GM19328 (cell line): ENCODE measurements around the gene NEK2.
A peak's percentile ranks its signal among the peaks of the same experiment; 100 is the strongest.
"Not testable (repeated sequence)": the region's sequence is repeated elsewhere in the genome, so short reads cannot be mapped to it uniquely, and the experiment has no call there.

Experiments used
- ATAC-seq: cut with Tn5 transposase; IDR thresholded peaks from one replicate; pipeline ENCODE4 v1.9.1; 2021; ENCODE audit warnings: mild to moderate bottlenecking, moderate library complexity; ENCODE audit not compliant: unreplicated experiment

The NEK2 gene

GRCh38 chr1:211652371-211652770 is 23.1 kb downstream of the NEK2 start:
- ATAC-seq = no peak

GRCh38 chr1:211650904-211651303 is 24.5 kb downstream of the NEK2 start:
- no peak for ATAC-seq

DNA sequence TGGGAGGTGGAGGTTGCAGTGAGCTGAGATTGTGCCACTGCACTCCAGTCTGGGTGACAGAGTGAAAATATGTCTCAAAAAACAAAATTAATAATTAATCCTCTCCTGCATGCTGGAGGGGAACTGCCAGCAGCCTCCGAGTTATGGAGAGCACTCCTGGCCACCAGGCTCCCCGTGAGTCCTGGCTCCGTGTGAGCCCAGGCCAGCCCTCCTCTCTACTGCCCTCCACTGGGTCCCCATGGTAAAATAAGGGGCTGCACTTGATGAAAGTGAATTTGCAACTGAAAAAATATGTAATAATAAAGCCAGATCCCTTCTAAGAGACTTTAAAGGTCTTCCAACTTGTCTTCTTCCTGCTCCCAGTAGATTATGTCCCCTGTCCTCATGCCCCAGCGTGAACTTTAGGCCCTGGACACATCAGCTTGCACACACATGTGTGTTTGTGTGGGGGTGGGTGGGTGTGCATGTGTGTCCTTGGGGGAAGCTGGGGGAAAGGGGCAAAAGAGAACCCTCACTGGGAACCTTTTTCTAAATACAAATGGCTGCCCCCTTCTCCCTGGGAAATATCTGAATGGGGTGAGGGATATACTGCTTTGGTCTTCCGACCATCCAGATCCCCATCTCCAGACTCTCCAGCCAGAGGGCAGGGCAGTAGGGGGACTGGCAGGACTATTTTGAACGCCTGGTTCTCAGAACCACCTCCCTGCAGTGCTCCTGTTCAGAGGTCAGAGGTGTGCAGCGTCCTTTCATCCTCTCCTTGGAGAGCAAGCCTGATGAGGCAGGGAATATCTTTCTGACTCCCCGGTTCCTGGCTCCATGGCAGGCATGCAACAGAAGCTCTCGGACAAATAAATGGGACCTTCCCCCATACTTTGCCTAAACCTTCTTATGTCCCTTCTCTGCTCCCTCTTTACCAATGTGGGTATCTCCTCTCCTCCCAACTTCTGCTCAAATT is 26.2 kb downstream of the NEK2 start:
- ATAC-seq = peak; percentile 83

- no peak for ATAC-seq
Measured at GRCh38 chr1:211648336-211648735, 27.1 kb downstream of the NEK2 start.

DNA sequence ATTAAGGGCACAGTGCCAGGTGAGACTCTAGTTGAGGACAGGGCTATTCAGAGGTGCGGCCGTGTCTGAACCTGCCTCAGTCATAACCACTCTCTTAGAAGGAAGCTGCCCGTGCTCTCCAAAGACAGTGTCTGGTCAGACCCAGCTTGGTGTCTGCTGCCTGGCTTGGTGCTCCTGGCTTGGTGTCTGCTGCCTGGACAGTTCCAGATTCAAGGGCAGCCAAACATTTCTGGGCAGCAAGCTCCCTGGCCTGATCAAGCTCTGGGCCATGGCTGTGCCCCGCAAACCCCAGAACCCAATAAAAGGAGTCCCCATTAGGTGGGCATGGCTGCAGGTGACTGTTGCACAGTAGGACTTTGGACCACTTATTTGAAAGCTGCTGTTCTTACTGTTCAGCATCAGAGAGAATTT is 27.7 kb downstream of the NEK2 start:
- no peak for ATAC-seq

- ATAC-seq = no peak
Measured at GRCh38 chr1:211646566-211646965, 28.9 kb downstream of the NEK2 start.

DNA sequence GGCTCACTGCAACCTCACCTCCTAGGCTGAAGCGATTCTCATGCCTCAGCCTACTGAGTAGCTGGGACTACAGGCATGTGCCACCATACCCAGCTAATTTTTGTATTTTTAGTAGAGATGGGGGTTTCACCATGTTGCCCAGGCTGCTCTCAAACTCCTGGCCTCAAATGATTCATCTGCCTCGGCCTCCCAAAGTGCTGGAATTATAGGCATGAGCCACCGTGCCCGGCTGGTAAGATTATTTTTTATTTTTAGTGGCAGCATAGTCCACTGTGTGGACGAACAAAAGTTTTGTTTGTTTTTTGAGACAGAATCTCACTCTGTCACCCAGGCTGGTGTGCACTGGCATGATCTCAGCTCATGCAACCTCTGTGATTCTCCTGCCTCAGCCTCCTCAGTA is 29.8 kb downstream of the NEK2 start:
- not testable (repeated sequence) for ATAC-seq

DNA sequence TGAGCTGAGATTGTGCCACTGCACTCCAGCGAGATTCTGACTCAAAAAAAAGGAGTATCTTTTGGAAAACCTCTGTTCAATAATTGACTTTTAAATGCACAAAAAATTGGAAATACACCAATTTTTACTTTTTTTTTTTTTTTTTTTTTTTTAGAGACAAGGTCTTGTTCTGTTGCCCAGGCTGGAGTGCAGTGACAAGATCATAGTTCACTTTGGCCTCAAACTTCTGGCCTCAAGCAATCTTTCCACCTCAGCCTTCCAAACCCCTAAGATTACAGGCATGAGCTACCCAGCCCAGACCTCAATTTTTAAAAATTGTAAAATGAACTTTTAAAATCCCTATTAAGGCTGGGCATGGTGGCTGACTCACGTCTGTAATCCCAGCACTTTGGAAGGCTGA is 30.8 kb downstream of the NEK2 start:
- ATAC-seq = no peak

GRCh38 chr1:211643324-211644212 is 31.9 kb downstream of the NEK2 start:
- ATAC-seq = no peak

DNA sequence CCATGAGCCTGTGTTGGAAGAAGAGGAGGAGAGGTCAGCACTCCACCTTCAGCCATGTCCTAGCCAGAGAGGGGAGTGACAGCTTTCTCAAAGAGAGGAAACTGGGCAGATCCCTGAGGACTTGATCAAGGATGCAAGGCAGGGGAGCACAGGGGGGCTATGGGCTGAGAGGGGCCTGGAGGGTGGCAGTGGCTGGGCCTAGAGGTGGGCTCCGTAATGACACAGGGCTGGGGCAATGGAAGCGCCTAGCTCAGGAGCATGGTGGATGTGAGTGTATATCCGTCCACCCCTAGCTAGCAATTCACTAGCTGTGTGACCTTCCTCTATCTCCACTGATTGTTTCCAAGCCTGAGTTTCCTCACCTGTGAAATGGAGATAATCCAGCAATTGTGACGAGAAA is 32.6 kb downstream of the NEK2 start:
- ATAC-seq = no peak

DNA sequence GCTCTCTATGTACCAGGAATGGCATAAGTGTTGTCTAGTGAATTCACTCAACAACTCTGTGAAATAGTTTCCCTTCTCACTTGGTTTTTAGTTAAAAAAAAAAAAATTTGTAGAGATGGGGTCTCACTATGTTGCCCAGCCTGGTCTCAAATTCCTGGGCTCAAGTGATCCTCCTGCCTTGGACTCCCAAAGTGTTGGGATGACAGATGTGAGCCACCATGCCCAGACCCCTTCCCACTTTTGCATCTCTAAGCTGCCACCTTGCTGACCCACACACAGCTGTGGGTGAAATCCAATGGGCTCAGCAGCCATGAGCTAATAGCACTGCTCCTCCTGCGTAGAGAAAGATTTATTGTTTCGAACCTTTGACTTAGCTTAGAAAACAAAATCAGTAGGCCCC is 33.5 kb downstream of the NEK2 start:
- no peak for ATAC-seq

- no peak for ATAC-seq
Measured at GRCh38 chr1:211641044-211641800, 34.2 kb downstream of the NEK2 start.

DNA sequence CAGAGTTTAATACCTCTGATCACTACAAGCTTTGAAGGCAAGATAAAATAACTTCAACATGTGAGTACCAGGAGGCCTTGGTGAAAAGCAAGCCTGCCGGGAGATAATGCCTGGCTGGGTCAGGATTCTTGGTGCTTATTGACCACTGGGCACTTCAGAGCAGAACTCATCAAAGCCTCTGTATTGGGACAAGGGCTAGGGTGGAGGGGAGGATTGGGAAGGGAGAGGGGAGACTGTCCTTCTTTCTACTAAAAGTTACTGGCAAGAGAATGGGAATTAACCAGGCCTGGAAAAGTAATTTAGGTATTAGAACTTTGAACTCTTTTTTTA is 35.2 kb downstream of the NEK2 start:
- ATAC-seq = no peak

- ATAC-seq = no peak
Measured at GRCh38 chr1:211639475-211640300, 35.7 kb downstream of the NEK2 start.

- ATAC-seq = no peak
Measured at GRCh38 chr1:211638689-211639101, 36.7 kb downstream of the NEK2 start.

GRCh38 chr1:211638246-211638645 is 37.2 kb downstream of the NEK2 start:
- no peak for ATAC-seq

- ATAC-seq = no peak
Measured at GRCh38 chr1:211637066-211637465, 38.4 kb downstream of the NEK2 start.

GRCh38 chr1:211636575-211637029 is 38.8 kb downstream of the NEK2 start:
- ATAC-seq = not testable (repeated sequence)

- ATAC-seq = no peak
Measured at GRCh38 chr1:211635597-211636205, 39.7 kb downstream of the NEK2 start.

DNA sequence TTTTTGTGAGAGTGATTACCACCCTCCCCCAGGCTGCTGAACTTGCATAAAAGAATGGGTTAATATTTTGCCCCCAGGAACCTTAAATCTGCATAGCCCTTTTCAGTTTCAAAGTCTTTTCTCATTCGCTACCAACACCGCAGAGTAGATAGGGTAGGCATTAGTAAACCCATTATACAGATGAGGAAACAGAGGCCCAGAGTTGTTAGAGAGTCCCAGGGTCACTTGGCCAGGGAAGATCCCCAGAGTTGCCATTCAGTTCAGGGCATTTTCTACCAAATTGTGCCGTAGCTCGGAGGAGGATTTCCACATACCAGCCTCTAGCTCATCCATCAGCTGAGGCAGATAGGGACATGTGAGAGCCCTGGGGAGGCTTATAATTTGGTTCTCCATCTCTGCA is 40.5 kb downstream of the NEK2 start:
- ATAC-seq = no peak
